Panc1 (cell line): Measurements from ENCODE around the gene CRIM1. TPM values are rescaled to one million over a fixed set of nuclear protein-coding genes. Genes with fewer than 3 reads are reported as not detected.
A peak's percentile ranks its signal among the peaks of the same experiment; 100 is the strongest.

Source experiments
- ATAC-seq: fragments of 200-7000 bp; cut with Tn5 transposase; 2 replicates; pipeline ENCODE4 v1.9.1; 2020; ENCODE audit warnings: mild to moderate bottlenecking, moderate library complexity
- BruUV-seq: library from RNA; stranded (reverse); fragments of 400-500 nt; replicated peaks from 2 replicates; lab custom pipeline; 2021; lab: Mats Ljungman, UMichigan
- CTCF ChIA-PET: fragments of 300-600 bp; sonication (Branson Sonifier 250); formaldehyde crosslinking; loops from one replicate; lab custom pipeline; 2022; ENCODE audit warnings: antibody characterized with exemption; lab: Charles Lee
- POLR2A ChIA-PET: fragments of 300-600 bp; sonication (Branson Sonifier 250); formaldehyde crosslinking; loops from one replicate; lab custom pipeline; 2022; ENCODE audit warnings: antibody characterized with exemption; lab: Charles Lee
- DNase-seq: peaks from one replicate; pipeline ENCODE4 v3.0.0-alpha.2; 2010; ENCODE audit warnings: low read depth, low spot score
- H3K27ac ChIP-seq: 2 replicates; pipeline ENCODE4 v1.5.1; 2011; ENCODE audit warnings: mild to moderate bottlenecking, low read length, inconsistent platforms
- H3K27me3 ChIP-seq: fragments of 200-500 bp; sonication (Bioruptor generic); 2 replicates; pipeline ENCODE4 v1.6.0; 2014; ENCODE audit warnings: low read length, inconsistent platforms; ENCODE audit not compliant: control insufficient read depth, insufficient read depth
- H3K36me3 ChIP-seq: fragments of 200-500 bp; sonication (Bioruptor generic); 2 replicates; pipeline ENCODE4 v1.5.1; 2014; ENCODE audit warnings: inconsistent platforms, mild to moderate bottlenecking, low read length, moderate library complexity; ENCODE audit not compliant: control insufficient read depth, insufficient read depth
- H3K4me1 ChIP-seq: 2 replicates; pipeline ENCODE4 v1.5.1; 2011; ENCODE audit warnings: inconsistent platforms, mild to moderate bottlenecking, low read length, moderate library complexity; ENCODE audit not compliant: control insufficient read depth, insufficient read depth
- H3K4me3 ChIP-seq, 2 experiments: 2 replicates each; pipeline ENCODE4 v1.5.1; 2011 to 2012; ENCODE audit warnings: low read depth in 2 of 2, low read length in 2 of 2, mild to moderate bottlenecking in 2 of 2, inconsistent platforms in 1 of 2, moderate library complexity in 1 of 2
- H3K9me3 ChIP-seq: fragments of 200-500 bp; sonication (Bioruptor generic); 2 replicates; pipeline ENCODE4 v1.5.1; 2014; ENCODE audit warnings: low read depth, mild to moderate bottlenecking, inconsistent platforms, low read length, moderate library complexity; ENCODE audit not compliant: control insufficient read depth, insufficient read depth
- CTCF ChIP-seq: fragments of 450-650 bp; IDR thresholded peaks from 2 replicates; pipeline ENCODE4 v1.5.1; 2017; ENCODE audit warnings: mild to moderate bottlenecking
- POLR2AphosphoS5 ChIP-seq: IDR thresholded peaks from 2 replicates; pipeline ENCODE4 v1.6.1; 2012; ENCODE audit warnings: mild to moderate bottlenecking, low read depth, low read length, moderate library complexity
- REST ChIP-seq, 2 experiments: IDR thresholded peaks; 2 replicates each; pipeline ENCODE4 v1.6.1; 2011 to 2012; ENCODE audit warnings: low read depth in 2 of 2, control low read depth in 1 of 2, low read length in 1 of 2, mild to moderate bottlenecking in 1 of 2, moderate library complexity in 1 of 2; ENCODE audit not compliant: insufficient read depth in 1 of 2
- SIN3A ChIP-seq: IDR thresholded peaks from 2 replicates; pipeline ENCODE4 v1.6.1; 2012; ENCODE audit warnings: low read depth, mild to moderate bottlenecking, low read length, moderate library complexity, borderline replicate concordance; ENCODE audit not compliant: insufficient read depth
- TCF7L2 ChIP-seq: IDR thresholded peaks from 2 replicates; pipeline ENCODE4 v1.6.1; 2011; ENCODE audit warnings: mild to moderate bottlenecking, low read depth, low read length, inconsistent platforms
- in situ Hi-C: cut with HindIII; loops from 2 replicates; pipeline ENCODE4 v1.10.0; 2016; ENCODE audit warnings: low sequenced_read_pairs, low pct_unique_long_range_greater_than_20kb
- intact Hi-C: fragments of 100-400 bp; cut with micrococcal nuclease; formaldehyde crosslinking; loops from one replicate; pipeline ENCODE4 v1.10.0; 2022; ENCODE audit not compliant: unreplicated experiment
- total RNA-seq: library from RNA; stranded (reverse); gene quantifications from one replicate; pipeline ENCODE4 v1.2.1, GENCODE V29; 2021; ENCODE audit not compliant: unreplicated experiment

Gene CRIM1
- total RNA-seq, 1 experiment from 2014 or later: 290 TPM

- TF ChIP-seq SIN3A: no peak
- no peak for TF ChIP-seq TCF7L2
- DNase-seq (no peak), ATAC-seq (no peak; the same call in 1 of the 2 replicates)
- Histone ChIP-seq H3K27me3 (no peaks in the 10 kb centered on the region), H3K4me3 (no peak overlapping the region), H3K9me3 (no peaks in the 10 kb centered on the region), H3K27ac (peak overlapping the region; percentile 98), H3K36me3 (peaks cover 37% of the 10 kb centered on the region), H3K4me1 (peaks cover 57% of the 10 kb centered on the region)
- in situ Hi-C loops (no loop called here), intact Hi-C loops (no loop called here)
- ChIA-PET POLR2A (interaction anchor here (0.6 to 1.4 kb wide), 2 partner anchors 9 to 15 kb away, joined by 3 read pairs; no protein-coding TSS in a partner anchor), CTCF (interaction anchor here (0.6 kb wide), 1 partner anchor 140 kb away, joined by 3 read pairs; no protein-coding TSS in a partner anchor)
- BruUV-seq: no TSS peak
Measured at GRCh38 chr2:36492216-36492945, 136.8 kb downstream of the CRIM1 start.

- CTCF ChIA-PET: no interaction called here
- ATAC-seq (peak; percentile 33; the same call in 1 of the 2 replicates), DNase-seq (no peak)
- no peak overlapping the region for H3K4me3 ChIP-seq
- peaks cover 56% of the 10 kb centered on the region for H3K4me1 ChIP-seq
- H3K36me3 ChIP-seq: peaks cover 33% of the 10 kb centered on the region
- POLR2A ChIA-PET: interaction anchor here (0.6 to 1.4 kb wide), 2 partner anchors 10 to 14 kb away, joined by 3 read pairs; no protein-coding TSS in a partner anchor
- H3K27me3 ChIP-seq: no peaks in the 10 kb centered on the region
- H3K27ac ChIP-seq: peak overlapping the region; percentile 98
- no peak for TF ChIP-seq CTCF
- TF ChIP-seq TCF7L2: no peak
- TF ChIP-seq SIN3A: no peak
- TF ChIP-seq POLR2AphosphoS5: no peak
- no peak for TF ChIP-seq REST (IDR thresholded peaks at IDR 0.05; ENCODE audit: insufficient read depth in 1 of 2, low read depth in 2 of 2, low read length in 1 of 2)
- in situ Hi-C loops: no loop called here
- intact Hi-C loops: no loop called here
- BruUV-seq: no TSS peak
- H3K9me3 ChIP-seq: no peaks in the 10 kb centered on the region
Measured at GRCh38 chr2:36493306-36493705, 137.7 kb downstream of the CRIM1 start.
